B cell (primary cell): Measurements from ENCODE around the gene UBR1.

Experiments used
- EZH2 ChIP-seq: IDR thresholded peaks from 2 replicates; pipeline ENCODE4 v1.6.1; 2012; ENCODE audit warnings: borderline replicate concordance, low read depth, mild to moderate bottlenecking, moderate library complexity, low read length; ENCODE audit not compliant: insufficient read depth, poor library complexity, severe bottlenecking
- TF ChIP-seq, protein P1 (sequence below): fragments of 200-600 bp; IDR thresholded peaks from one replicate; pipeline ENCODE4 v1.8.0; 2022; ENCODE audit warnings: antibody characterized with exemption, mild to moderate bottlenecking

DNA sequence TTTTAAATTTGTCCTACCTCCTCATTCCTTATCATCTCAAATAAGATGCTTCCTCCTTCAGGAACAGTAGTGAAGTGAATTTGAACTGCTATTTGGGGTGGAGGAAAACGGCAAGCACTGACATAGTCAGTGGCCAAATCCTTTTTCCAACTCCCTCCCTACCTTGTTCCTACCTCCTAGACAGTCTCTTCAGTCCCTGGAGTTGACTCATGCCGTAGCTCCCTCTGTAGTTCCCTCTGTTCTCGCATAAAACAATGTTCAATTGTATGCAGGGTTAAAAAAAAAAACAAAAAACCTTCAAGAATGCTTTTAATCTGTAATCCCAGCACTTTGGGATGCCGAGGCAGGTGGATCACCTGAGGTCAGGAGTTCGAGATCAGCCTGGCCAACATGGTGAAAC lies 1.4 kb downstream of the UBR1 start:
- TF ChIP-seq, protein P1, sequence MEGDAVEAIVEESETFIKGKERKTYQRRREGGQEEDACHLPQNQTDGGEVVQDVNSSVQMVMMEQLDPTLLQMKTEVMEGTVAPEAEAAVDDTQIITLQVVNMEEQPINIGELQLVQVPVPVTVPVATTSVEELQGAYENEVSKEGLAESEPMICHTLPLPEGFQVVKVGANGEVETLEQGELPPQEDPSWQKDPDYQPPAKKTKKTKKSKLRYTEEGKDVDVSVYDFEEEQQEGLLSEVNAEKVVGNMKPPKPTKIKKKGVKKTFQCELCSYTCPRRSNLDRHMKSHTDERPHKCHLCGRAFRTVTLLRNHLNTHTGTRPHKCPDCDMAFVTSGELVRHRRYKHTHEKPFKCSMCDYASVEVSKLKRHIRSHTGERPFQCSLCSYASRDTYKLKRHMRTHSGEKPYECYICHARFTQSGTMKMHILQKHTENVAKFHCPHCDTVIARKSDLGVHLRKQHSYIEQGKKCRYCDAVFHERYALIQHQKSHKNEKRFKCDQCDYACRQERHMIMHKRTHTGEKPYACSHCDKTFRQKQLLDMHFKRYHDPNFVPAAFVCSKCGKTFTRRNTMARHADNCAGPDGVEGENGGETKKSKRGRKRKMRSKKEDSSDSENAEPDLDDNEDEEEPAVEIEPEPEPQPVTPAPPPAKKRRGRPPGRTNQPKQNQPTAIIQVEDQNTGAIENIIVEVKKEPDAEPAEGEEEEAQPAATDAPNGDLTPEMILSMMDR, result no peak
- TF ChIP-seq EZH2, result no peak
